ENCODE results near the gene CHRNB2.

Gene CHRNB2

DNA sequence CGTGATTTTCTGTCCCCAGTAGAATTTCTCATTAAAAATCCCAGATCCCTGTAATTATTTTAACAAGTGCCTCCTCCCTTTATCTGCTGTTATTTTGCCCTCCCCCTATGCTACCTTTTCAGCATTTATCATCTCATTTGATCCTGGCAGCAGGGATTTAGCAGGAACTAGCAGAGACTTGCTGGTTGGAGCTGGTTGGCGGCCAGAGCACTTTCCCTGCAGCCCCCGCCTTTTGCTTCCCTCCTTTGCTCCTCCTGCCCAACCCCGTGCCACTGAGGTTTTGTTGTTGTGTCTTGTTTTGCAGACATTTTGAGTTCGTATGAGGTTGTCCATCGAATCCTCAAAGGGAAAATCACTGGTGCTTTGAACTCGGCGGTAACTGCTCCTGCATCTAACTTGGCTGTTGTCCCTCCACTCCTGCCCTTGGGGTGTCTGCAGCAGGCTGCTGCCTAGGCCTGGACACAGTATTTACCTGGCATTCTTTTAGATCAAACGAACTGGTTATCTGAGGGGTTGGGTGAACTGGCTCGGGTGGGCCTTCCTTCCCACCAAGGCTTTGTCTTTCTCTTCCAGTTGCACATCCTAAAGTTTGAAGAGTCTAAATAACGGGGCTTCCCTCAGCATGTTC lies 20.4 kb upstream of the CHRNB2 start:
- H3K27me3 ChIP-seq (ENCODE audit: insufficient read depth, poor library complexity, severe bottlenecking), result no peaks in the 10 kb centered on the region
- ATAC-seq (ENCODE audit: low read depth) (no peak), DNase-seq (ENCODE audit: low spot score) (no peak)
- TF ChIP-seq, protein P1, sequence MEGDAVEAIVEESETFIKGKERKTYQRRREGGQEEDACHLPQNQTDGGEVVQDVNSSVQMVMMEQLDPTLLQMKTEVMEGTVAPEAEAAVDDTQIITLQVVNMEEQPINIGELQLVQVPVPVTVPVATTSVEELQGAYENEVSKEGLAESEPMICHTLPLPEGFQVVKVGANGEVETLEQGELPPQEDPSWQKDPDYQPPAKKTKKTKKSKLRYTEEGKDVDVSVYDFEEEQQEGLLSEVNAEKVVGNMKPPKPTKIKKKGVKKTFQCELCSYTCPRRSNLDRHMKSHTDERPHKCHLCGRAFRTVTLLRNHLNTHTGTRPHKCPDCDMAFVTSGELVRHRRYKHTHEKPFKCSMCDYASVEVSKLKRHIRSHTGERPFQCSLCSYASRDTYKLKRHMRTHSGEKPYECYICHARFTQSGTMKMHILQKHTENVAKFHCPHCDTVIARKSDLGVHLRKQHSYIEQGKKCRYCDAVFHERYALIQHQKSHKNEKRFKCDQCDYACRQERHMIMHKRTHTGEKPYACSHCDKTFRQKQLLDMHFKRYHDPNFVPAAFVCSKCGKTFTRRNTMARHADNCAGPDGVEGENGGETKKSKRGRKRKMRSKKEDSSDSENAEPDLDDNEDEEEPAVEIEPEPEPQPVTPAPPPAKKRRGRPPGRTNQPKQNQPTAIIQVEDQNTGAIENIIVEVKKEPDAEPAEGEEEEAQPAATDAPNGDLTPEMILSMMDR (IDR thresholded peaks at IDR 0.05; ENCODE audit: poor library complexity, severe bottlenecking), result no peak
- no peak overlapping the region for H3K27ac ChIP-seq (ENCODE audit: poor library complexity, severe bottlenecking)
- H3K4me3 ChIP-seq (ENCODE audit: severe bottlenecking), result no peak overlapping the region
- no peaks in the 10 kb centered on the region for H3K9me3 ChIP-seq (ENCODE audit: severe bottlenecking)
- no peaks in the 10 kb centered on the region for H3K4me1 ChIP-seq (ENCODE audit: insufficient read depth, poor library complexity, severe bottlenecking)
- peaks cover 31% of the 10 kb centered on the region for H3K36me3 ChIP-seq (ENCODE audit: low read depth)

DNA sequence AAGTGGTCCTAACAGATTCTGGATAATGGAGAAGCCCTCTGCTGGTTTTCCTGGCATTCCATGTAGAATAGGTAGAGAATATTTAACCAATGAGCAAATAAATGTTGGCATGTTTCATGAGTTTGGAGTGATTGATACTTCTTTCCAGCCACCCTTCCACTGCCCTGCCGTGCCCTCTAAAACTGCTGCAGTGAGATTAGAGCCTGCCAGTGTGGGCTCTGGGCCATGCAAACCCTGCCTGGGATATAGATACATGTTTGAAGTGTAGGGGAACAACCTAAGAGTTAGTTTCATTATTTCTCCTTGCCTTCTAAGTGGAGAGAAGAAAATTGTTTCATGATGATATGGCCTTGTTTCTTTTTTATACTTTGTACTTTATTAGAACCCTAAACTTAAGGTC lies 19.6 kb upstream of the CHRNB2 start:
- Histone ChIP-seq H3K27ac (ENCODE audit: poor library complexity, severe bottlenecking) (no peak overlapping the region), H3K36me3 (ENCODE audit: low read depth) (peaks cover 39% of the 10 kb centered on the region), H3K4me3 (ENCODE audit: severe bottlenecking) (no peak overlapping the region), H3K27me3 (ENCODE audit: insufficient read depth, poor library complexity, severe bottlenecking) (no peaks in the 10 kb centered on the region), H3K9me3 (ENCODE audit: severe bottlenecking) (no peaks in the 10 kb centered on the region), H3K4me1 (ENCODE audit: insufficient read depth, poor library complexity, severe bottlenecking) (no peaks in the 10 kb centered on the region)
- no peak for ATAC-seq (ENCODE audit: low read depth)
- DNase-seq (ENCODE audit: low spot score), result no peak
- TF ChIP-seq, protein P1 (IDR thresholded peaks at IDR 0.05; ENCODE audit: poor library complexity, severe bottlenecking), result no peak

GRCh38 chr1:154549202-154549770 lies 18.3 kb upstream of the CHRNB2 start:
- ATAC-seq (ENCODE audit: low read depth) (no peak), DNase-seq (ENCODE audit: low spot score) (no peak)
- Histone ChIP-seq H3K4me3 (ENCODE audit: severe bottlenecking) (no peak overlapping the region), H3K36me3 (ENCODE audit: low read depth) (peaks cover 52% of the 10 kb centered on the region), H3K9me3 (ENCODE audit: severe bottlenecking) (no peaks in the 10 kb centered on the region), H3K27me3 (ENCODE audit: insufficient read depth, poor library complexity, severe bottlenecking) (no peaks in the 10 kb centered on the region), H3K4me1 (ENCODE audit: insufficient read depth, poor library complexity, severe bottlenecking) (no peaks in the 10 kb centered on the region), H3K27ac (ENCODE audit: poor library complexity, severe bottlenecking) (no peak overlapping the region)
- TF ChIP-seq, protein P1 (IDR thresholded peaks at IDR 0.05; ENCODE audit: poor library complexity, severe bottlenecking), result no peak

GRCh38 chr1:154550070-154550469 lies 17.5 kb upstream of the CHRNB2 start:
- ATAC-seq (ENCODE audit: low read depth) (no peak), DNase-seq (ENCODE audit: low spot score) (no peak)
- no peaks in the 10 kb centered on the region for H3K4me1 ChIP-seq (ENCODE audit: insufficient read depth, poor library complexity, severe bottlenecking)
- peaks cover 60% of the 10 kb centered on the region for H3K36me3 ChIP-seq (ENCODE audit: low read depth)
- no peak overlapping the region for H3K4me3 ChIP-seq (ENCODE audit: severe bottlenecking)
- H3K27ac ChIP-seq (ENCODE audit: poor library complexity, severe bottlenecking), result no peak overlapping the region
- H3K27me3 ChIP-seq (ENCODE audit: insufficient read depth, poor library complexity, severe bottlenecking), result no peaks in the 10 kb centered on the region
- no peaks in the 10 kb centered on the region for H3K9me3 ChIP-seq (ENCODE audit: severe bottlenecking)
- TF ChIP-seq, protein P1 (IDR thresholded peaks at IDR 0.05; ENCODE audit: poor library complexity, severe bottlenecking), result no peak

- Histone ChIP-seq H3K4me1 (ENCODE audit: insufficient read depth, poor library complexity, severe bottlenecking) (no peaks in the 10 kb centered on the region), H3K27me3 (ENCODE audit: insufficient read depth, poor library complexity, severe bottlenecking) (no peaks in the 10 kb centered on the region), H3K36me3 (ENCODE audit: low read depth) (peaks cover 66% of the 10 kb centered on the region), H3K27ac (ENCODE audit: poor library complexity, severe bottlenecking) (no peak overlapping the region), H3K4me3 (ENCODE audit: severe bottlenecking) (no peak overlapping the region), H3K9me3 (ENCODE audit: severe bottlenecking) (no peaks in the 10 kb centered on the region)
- ATAC-seq (ENCODE audit: low read depth) (no peak), DNase-seq (ENCODE audit: low spot score) (no peak)
- TF ChIP-seq, protein P1 (IDR thresholded peaks at IDR 0.05; ENCODE audit: poor library complexity, severe bottlenecking), result no peak
Observed at GRCh38 chr1:154550657-154551056, 16.9 kb upstream of the CHRNB2 start.

Measured in RWPE2 (cell line).